HG02840 (cell line): Measurements from ENCODE around the gene ALOX15.
"Not testable (repeated sequence)": the region's sequence is repeated elsewhere in the genome, so short reads cannot be mapped to it uniquely, and the experiment has no call there.

ENCODE experiments used
- ATAC-seq: cut with Tn5 transposase; IDR thresholded peaks from one replicate; pipeline ENCODE4 v1.9.1; 2021; ENCODE audit warnings: mild to moderate bottlenecking, moderate library complexity, moderate number of reproducible peaks; ENCODE audit not compliant: unreplicated experiment, low FRiP score

ALOX15 gene

GRCh38 chr17:4595685-4596342 lies 45.7 kb downstream of the ALOX15 start:
- ATAC-seq: not testable (repeated sequence)

GRCh38 chr17:4594931-4595684 lies 46.4 kb downstream of the ALOX15 start:
- ATAC-seq: no peak

GRCh38 chr17:4594406-4594805 lies 47.1 kb downstream of the ALOX15 start:
- no peak for ATAC-seq

- ATAC-seq: no peak
These were observed 48.5 kb downstream of the ALOX15 start for GRCh38 chr17:4593021-4593421.

- no peak for ATAC-seq
These were observed 49.1 kb downstream of the ALOX15 start for GRCh38 chr17:4592240-4593005.

- ATAC-seq: no peak
These were observed 49.9 kb downstream of the ALOX15 start for GRCh38 chr17:4591529-4591928.

GRCh38 chr17:4590981-4591453 lies 50.5 kb downstream of the ALOX15 start:
- ATAC-seq: no peak

GRCh38 chr17:4590042-4590441 lies 51.4 kb downstream of the ALOX15 start:
- not testable (repeated sequence) for ATAC-seq

- no peak for ATAC-seq
These were observed 52.4 kb downstream of the ALOX15 start for GRCh38 chr17:4588898-4589625.

- ATAC-seq: no peak
These were observed 53.1 kb downstream of the ALOX15 start for GRCh38 chr17:4588391-4588790.

- ATAC-seq: no peak
These were observed 53.7 kb downstream of the ALOX15 start for GRCh38 chr17:4587803-4588202.

GRCh38 chr17:4587195-4587594 lies 54.3 kb downstream of the ALOX15 start:
- no peak for ATAC-seq

- no peak for ATAC-seq
These were observed 55.4 kb downstream of the ALOX15 start for GRCh38 chr17:4586043-4586442.

- ATAC-seq: no peak
These were observed 55.9 kb downstream of the ALOX15 start for GRCh38 chr17:4585638-4585994.

GRCh38 chr17:4584917-4585637 lies 56.4 kb downstream of the ALOX15 start:
- ATAC-seq: no peak

- no peak for ATAC-seq
These were observed 57.2 kb downstream of the ALOX15 start, which contains the start of gene SMTNL2 for GRCh38 chr17:4584101-4584916. SMTNL2 (plus strand) TSS chr17:4584529; CDS start chr17:4584606, 77 bp downstream.

GRCh38 chr17:4583782-4584100 lies 57.7 kb downstream of the ALOX15 start:
- ATAC-seq: no peak

- ATAC-seq: no peak
These were observed 58.3 kb downstream of the ALOX15 start for GRCh38 chr17:4583206-4583605.

- no peak for ATAC-seq
These were observed 58.8 kb downstream of the ALOX15 start for GRCh38 chr17:4582691-4583090.
